Measurements from ENCODE around the gene TRAPPC8. TPM values are rescaled to one million over a fixed set of nuclear protein-coding genes. Genes with fewer than 3 reads are reported as not detected.
"Not testable (repeated sequence)": the region's sequence is repeated elsewhere in the genome, so short reads cannot be mapped to it uniquely, and the experiment has no call there.

Gene TRAPPC8
- total RNA-seq, 4 donors from 2014 or later = 45.9 to 96.8 (median 61.8) TPM

DNA sequence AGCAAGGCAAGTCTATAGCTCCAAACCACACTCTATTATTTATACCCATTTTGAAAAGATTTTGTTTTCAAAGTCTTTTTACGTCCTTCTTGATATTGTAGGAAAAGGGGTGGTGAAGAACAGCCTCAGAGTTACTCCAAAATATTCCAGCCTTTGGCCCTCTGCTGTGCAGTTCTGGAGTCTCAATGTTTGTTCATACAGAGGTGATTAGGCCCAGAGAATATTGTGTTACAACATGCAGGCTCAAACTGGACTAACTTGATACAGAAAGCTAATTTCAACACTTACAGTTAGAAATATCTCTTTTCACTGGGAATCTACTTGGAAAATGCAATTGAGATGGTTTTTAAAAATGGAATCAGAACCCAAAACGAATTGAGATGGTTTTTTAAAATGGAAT, 141.8 kb downstream of the TRAPPC8 start:
- intact Hi-C loops (cut with DNase I) = no loop called here
- Histone ChIP-seq H3K4me1 (no peaks in the 10 kb centered on the region), H3K4me3 (replicated peaks in 1 of 3) (no peak overlapping the region), H3K36me3 (no peaks in the 10 kb centered on the region), H3K27ac (no peak overlapping the region), H3K27me3 (no peaks in the 10 kb centered on the region), H3K9me3 (no peaks in the 10 kb centered on the region)
- no peak for DNase-seq
- no peak for TF ChIP-seq POLR2A (IDR thresholded peaks at IDR 0.05)
- TF ChIP-seq, protein P1, sequence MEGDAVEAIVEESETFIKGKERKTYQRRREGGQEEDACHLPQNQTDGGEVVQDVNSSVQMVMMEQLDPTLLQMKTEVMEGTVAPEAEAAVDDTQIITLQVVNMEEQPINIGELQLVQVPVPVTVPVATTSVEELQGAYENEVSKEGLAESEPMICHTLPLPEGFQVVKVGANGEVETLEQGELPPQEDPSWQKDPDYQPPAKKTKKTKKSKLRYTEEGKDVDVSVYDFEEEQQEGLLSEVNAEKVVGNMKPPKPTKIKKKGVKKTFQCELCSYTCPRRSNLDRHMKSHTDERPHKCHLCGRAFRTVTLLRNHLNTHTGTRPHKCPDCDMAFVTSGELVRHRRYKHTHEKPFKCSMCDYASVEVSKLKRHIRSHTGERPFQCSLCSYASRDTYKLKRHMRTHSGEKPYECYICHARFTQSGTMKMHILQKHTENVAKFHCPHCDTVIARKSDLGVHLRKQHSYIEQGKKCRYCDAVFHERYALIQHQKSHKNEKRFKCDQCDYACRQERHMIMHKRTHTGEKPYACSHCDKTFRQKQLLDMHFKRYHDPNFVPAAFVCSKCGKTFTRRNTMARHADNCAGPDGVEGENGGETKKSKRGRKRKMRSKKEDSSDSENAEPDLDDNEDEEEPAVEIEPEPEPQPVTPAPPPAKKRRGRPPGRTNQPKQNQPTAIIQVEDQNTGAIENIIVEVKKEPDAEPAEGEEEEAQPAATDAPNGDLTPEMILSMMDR (IDR thresholded peaks at IDR 0.05) = no peak
- 86 to 89% methylated on average over 2 of the region's 2 CpGs for WGBS, 2 donors

DNA sequence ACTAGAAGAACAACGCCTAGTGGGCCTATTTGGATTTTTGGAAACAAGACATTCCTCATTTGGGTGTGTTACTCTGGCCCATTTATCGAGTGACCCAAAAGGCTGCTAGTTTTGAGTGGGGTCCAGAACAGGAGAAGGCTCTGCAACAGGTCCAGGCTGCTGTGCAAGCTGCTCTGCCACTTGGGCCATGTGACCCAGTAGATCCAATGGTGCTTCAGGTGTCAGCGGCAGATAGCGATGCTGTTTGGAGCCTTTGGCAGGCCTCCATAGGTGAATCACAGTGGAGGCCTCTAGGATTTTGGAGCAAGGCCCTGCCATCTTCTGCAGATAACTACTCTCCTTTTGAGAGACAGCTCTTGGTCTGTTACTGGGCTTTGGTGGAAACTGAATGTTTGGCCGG, 143.7 kb downstream of the TRAPPC8 start:
- H3K27ac ChIP-seq; H3K4me1 ChIP-seq; H3K27me3 ChIP-seq; H3K36me3 ChIP-seq; intact Hi-C loops (cut with DNase I); H3K9me3 ChIP-seq; DNase-seq; H3K4me3 ChIP-seq (replicated peaks in 1 of 3): not testable (repeated sequence)
- WGBS, 2 donors = 91 to 100% methylated on average over 5 of the region's 5 CpGs

DNA sequence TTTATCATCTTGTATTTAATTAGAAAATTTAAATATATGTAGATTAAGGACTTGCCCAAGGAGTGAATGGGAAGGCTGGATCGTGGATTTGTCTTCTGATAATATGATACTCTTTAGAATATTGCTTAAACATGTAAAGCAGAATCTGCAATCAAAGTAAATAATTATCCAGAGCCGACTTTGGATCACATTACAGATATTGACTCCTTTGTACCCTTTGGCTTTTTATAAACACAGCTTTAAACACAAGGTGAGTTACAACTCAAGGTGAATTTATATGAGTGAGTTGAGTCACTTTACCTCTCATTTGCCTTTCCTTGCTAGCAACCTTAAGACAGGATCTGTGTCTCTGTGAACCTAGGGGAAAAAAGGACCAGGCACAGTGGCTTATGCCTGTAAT, 144.5 kb downstream of the TRAPPC8 start:
- intact Hi-C loops (cut with DNase I) = no loop called here
- DNase-seq = no peak
- H3K27me3 ChIP-seq = no peaks in the 10 kb centered on the region
- no peaks in the 10 kb centered on the region for H3K4me1 ChIP-seq
- TF ChIP-seq, protein P1 (IDR thresholded peaks at IDR 0.05) = no peak
- no peaks in the 10 kb centered on the region for H3K9me3 ChIP-seq
- no peak overlapping the region for H3K27ac ChIP-seq
- WGBS, 2 donors = 67 to 90% methylated on average over 2 of the region's 2 CpGs
- no peaks in the 10 kb centered on the region for H3K36me3 ChIP-seq
- H3K4me3 ChIP-seq (replicated peaks in 1 of 3) = no peak overlapping the region

DNA sequence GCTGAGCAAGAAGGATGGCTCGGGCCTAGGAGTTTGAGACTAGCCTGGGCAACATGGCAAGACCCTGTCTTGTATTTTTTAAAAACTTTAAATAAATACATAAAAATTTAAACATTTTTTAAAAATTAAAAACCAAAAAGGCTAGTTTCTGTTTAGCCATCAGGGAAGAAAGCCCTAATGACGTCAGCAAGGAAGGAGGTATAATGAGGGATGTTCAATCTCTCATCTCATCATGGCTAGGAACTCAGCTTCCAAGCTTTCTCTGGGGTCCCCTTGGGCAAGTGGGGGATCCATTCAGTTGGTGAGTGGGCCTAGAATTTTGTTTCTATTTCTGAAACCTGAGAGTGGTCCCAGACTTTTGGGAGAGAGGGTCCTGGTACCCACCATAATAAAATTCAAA, 147.2 kb downstream of the TRAPPC8 start:
- 82 to 86% methylated on average over 2 of the region's 2 CpGs for WGBS, 2 donors
- intact Hi-C loops (cut with DNase I) = no loop called here
- no peak for TF ChIP-seq POLR2A (IDR thresholded peaks at IDR 0.05)
- TF ChIP-seq, protein P1 (IDR thresholded peaks at IDR 0.05) = no peak
- no peak for DNase-seq
- no peaks in the 10 kb centered on the region for H3K4me1 ChIP-seq
- no peaks in the 10 kb centered on the region for H3K27me3 ChIP-seq
- H3K4me3 ChIP-seq (replicated peaks in 1 of 3) = no peak overlapping the region
- H3K27ac ChIP-seq = no peak overlapping the region
- no peaks in the 10 kb centered on the region for H3K36me3 ChIP-seq
- H3K9me3 ChIP-seq = no peaks in the 10 kb centered on the region

DNA sequence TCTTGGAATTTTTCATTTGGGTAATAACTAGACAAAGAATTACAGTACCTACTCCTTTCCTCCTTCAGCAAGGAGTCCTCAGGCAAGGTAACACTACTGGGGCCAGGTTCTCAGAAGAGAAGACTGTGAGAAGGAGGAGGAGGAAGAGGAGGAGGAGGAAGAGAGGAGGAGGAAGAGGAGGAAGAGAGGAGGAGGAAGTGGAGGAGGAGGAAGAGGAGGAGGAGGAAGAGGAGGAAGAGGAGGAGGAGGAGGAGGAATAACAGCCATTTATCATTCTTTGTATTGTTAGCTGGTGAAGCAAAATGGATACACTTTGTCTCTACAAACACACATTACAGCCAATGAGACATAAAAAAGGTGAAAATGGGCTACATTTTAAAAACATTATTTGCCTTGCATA, 149.4 kb downstream of the TRAPPC8 start:
- no peak overlapping the region for H3K27ac ChIP-seq
- intact Hi-C loops (cut with DNase I) = no loop called here
- TF ChIP-seq, protein P1 (IDR thresholded peaks at IDR 0.05) = no peak
- TF ChIP-seq POLR2A (IDR thresholded peaks at IDR 0.05) = no peak

DNA sequence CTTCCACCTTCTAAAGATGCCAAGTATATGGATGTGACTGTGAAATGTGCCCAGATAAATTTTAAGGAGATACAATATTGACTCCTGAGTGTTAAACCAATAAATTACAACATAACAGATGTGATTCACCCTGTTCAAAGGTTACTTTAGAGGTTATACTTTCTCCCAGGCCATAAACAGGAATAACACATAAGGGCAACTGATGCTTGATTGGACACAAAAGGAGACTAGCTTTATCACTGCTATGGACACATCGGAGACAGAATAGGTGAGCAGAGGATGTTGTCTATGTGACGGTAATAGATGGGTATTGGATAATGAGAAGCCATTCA, 150.4 kb downstream of the TRAPPC8 start:
- 94% methylated on average over 2 of the region's 2 CpGs for WGBS, 2 donors
- intact Hi-C loops (cut with DNase I) = no loop called here
- TF ChIP-seq, protein P1 (IDR thresholded peaks at IDR 0.05) = no peak
- no peak for TF ChIP-seq POLR2A (IDR thresholded peaks at IDR 0.05)

More for the DNA sequence above, 149.4 kb downstream of the TRAPPC8 start:
- no peak for DNase-seq
- H3K4me3 ChIP-seq (replicated peaks in 1 of 3) = no peak overlapping the region
- H3K27me3 ChIP-seq = no peaks in the 10 kb centered on the region
- H3K4me1 ChIP-seq = no peaks in the 10 kb centered on the region
- no peaks in the 10 kb centered on the region for H3K9me3 ChIP-seq
- no peaks in the 10 kb centered on the region for H3K36me3 ChIP-seq

More for the DNA sequence above, 150.4 kb downstream of the TRAPPC8 start:
- Histone ChIP-seq H3K4me1 (no peaks in the 10 kb centered on the region), H3K27ac (no peak overlapping the region), H3K36me3 (no peaks in the 10 kb centered on the region), H3K4me3 (replicated peaks in 1 of 3) (no peak overlapping the region), H3K27me3 (no peaks in the 10 kb centered on the region), H3K9me3 (no peaks in the 10 kb centered on the region)
- DNase-seq = no peak

Data from thyroid gland (tissue), 4 donors.